GM13976 (cell line): Measurements from ENCODE around the gene MAN1C1.

ENCODE experiments used
- DNase-seq: peaks from one replicate; pipeline ENCODE4 v3.0.0; 2012; ENCODE audit warnings: low spot score
- CTCF ChIP-seq: IDR thresholded peaks from 2 replicates; pipeline ENCODE4 v1.5.1; 2012; ENCODE audit warnings: borderline replicate concordance, mild to moderate bottlenecking; ENCODE audit not compliant: insufficient read depth; ENCODE audit errors: extremely low read depth, missing control alignments, control extremely low read depth
- in situ Hi-C: fragments of 300-500 bp; cut with MboI; formaldehyde crosslinking; loops from one replicate; pipeline ENCODE4 v1.12.0; 2022; ENCODE audit warnings: low sequenced_read_pairs, mixed read lengths, inconsistent platforms; ENCODE audit not compliant: unreplicated experiment

MAN1C1 gene

GRCh38 chr1:25575191-25575590, 41.4 kb upstream of the MAN1C1 start:
- in situ Hi-C loops, result no loop called here
- TF ChIP-seq CTCF, result no peak
- DNase-seq, result no peak

GRCh38 chr1:25576459-25577133, 40.0 kb upstream of the MAN1C1 start:
- in situ Hi-C loops, result no loop called here
- DNase-seq, result no peak
- TF ChIP-seq CTCF, result no peak

GRCh38 chr1:25577134-25577920, 39.3 kb upstream of the MAN1C1 start:
- in situ Hi-C loops, result no loop called here
- DNase-seq, result no peak
- no peak for TF ChIP-seq CTCF

GRCh38 chr1:25579292-25580252, 37.0 kb upstream of the MAN1C1 start:
- no peak for TF ChIP-seq CTCF
- DNase-seq, result no peak
- in situ Hi-C loops, result no loop called here

GRCh38 chr1:25580927-25581326, 35.7 kb upstream of the MAN1C1 start:
- TF ChIP-seq CTCF, result no peak
- no peak for DNase-seq
- in situ Hi-C loops, result no loop called here

- in situ Hi-C loops, result no loop called here
- no peak for TF ChIP-seq CTCF
- no peak for DNase-seq
Measured at GRCh38 chr1:25581764-25582163, 34.8 kb upstream of the MAN1C1 start.
